ENCODE measurements around the gene KAZALD1. TPM values are rescaled to one million over a fixed set of nuclear protein-coding genes. Genes with fewer than 3 reads are reported as not detected.
A peak's percentile ranks its signal among the peaks of the same experiment; 100 is the strongest.

The KAZALD1 gene
- total RNA-seq, 1 donor from 2014 or later = 8.1 TPM

GRCh38 chr10:101076630-101077029, 14.8 kb downstream of the KAZALD1 start:
- Histone ChIP-seq H3K4me3 (ENCODE audit: insufficient read depth, low read depth, low read length) (no peak overlapping the region), H3K79me2 (ENCODE audit: insufficient read depth, low read length) (no peaks in the 10 kb centered on the region), H3K4me2 (ENCODE audit: low read length) (no peak overlapping the region), H2AFZ (ENCODE audit: low read depth, low read length) (no peak overlapping the region), H3K9ac (ENCODE audit: low read length) (no peak overlapping the region), H3K9me3 (ENCODE audit: insufficient read depth, low read depth, low read length) (no peaks in the 10 kb centered on the region), H3K36me3 (ENCODE audit: insufficient read depth, low read length) (no peaks in the 10 kb centered on the region), H4K20me1 (ENCODE audit: insufficient read depth, low read length) (no peaks in the 10 kb centered on the region), H3K27ac (ENCODE audit: low read depth, low read length) (no peak overlapping the region), H3K27me3 (ENCODE audit: insufficient read depth, low read length) (peaks cover 65% of the 10 kb centered on the region), H3K4me1 (ENCODE audit: insufficient read depth, low read length) (no peaks in the 10 kb centered on the region)
- DNase-seq (ENCODE audit: low read depth) (no peak), FAIRE-seq (no peak)
- no peak overlapping the region for H3K4me3 Mint-ChIP-seq (ENCODE audit: unreplicated experiment)
- no peak overlapping the region for H3K27ac Mint-ChIP-seq (ENCODE audit: unreplicated experiment)
- peaks cover 76% of the 10 kb centered on the region for H3K27me3 Mint-ChIP-seq (ENCODE audit: low read depth, unreplicated experiment)
- H3K4me1 Mint-ChIP-seq (ENCODE audit: low read depth, unreplicated experiment) = peaks cover 5% of the 10 kb centered on the region
- TF ChIP-seq EZH2 (IDR thresholded peaks at IDR 0.05; ENCODE audit: insufficient read depth, low read length) (no peak), CTCF (IDR thresholded peaks at IDR 0.05; ENCODE audit: insufficient read depth, low read depth, low read length) (no peak)
- H3K36me3 Mint-ChIP-seq (ENCODE audit: low read depth, unreplicated experiment) = no peaks in the 10 kb centered on the region
- H3K9me3 Mint-ChIP-seq (ENCODE audit: unreplicated experiment) = no peaks in the 10 kb centered on the region

GRCh38 chr10:101079874-101080273, 18.1 kb downstream of the KAZALD1 start:
- no peaks in the 10 kb centered on the region for H3K79me2 ChIP-seq (ENCODE audit: insufficient read depth, low read length)
- no peaks in the 10 kb centered on the region for H3K9me3 ChIP-seq (ENCODE audit: insufficient read depth, low read depth, low read length)
- H3K4me3 ChIP-seq (ENCODE audit: insufficient read depth, low read depth, low read length) = no peak overlapping the region
- H3K9ac ChIP-seq (ENCODE audit: low read length) = no peak overlapping the region
- H3K4me2 ChIP-seq (ENCODE audit: low read length) = no peak overlapping the region
- H4K20me1 ChIP-seq (ENCODE audit: insufficient read depth, low read length) = no peaks in the 10 kb centered on the region
- peaks cover 45% of the 10 kb centered on the region for H3K27me3 ChIP-seq (ENCODE audit: insufficient read depth, low read length)
- H3K4me1 Mint-ChIP-seq (ENCODE audit: low read depth, unreplicated experiment) = peaks cover 5% of the 10 kb centered on the region
- no peaks in the 10 kb centered on the region for H3K4me1 ChIP-seq (ENCODE audit: insufficient read depth, low read length)
- H2AFZ ChIP-seq (ENCODE audit: low read depth, low read length) = no peak overlapping the region
- H3K36me3 Mint-ChIP-seq (ENCODE audit: low read depth, unreplicated experiment) = no peaks in the 10 kb centered on the region
- no peak overlapping the region for H3K27ac ChIP-seq (ENCODE audit: low read depth, low read length)
- TF ChIP-seq CTCF (IDR thresholded peaks at IDR 0.05; ENCODE audit: insufficient read depth, low read depth, low read length) (no peak), EZH2 (IDR thresholded peaks at IDR 0.05; ENCODE audit: insufficient read depth, low read length) (no peak)
- H3K36me3 ChIP-seq (ENCODE audit: insufficient read depth, low read length) = no peaks in the 10 kb centered on the region
- H3K27ac Mint-ChIP-seq (ENCODE audit: unreplicated experiment) = no peak overlapping the region
- no peak for DNase-seq (ENCODE audit: low read depth)
- H3K27me3 Mint-ChIP-seq (ENCODE audit: low read depth, unreplicated experiment) = peaks cover 73% of the 10 kb centered on the region
- H3K9me3 Mint-ChIP-seq (ENCODE audit: unreplicated experiment) = no peaks in the 10 kb centered on the region
- no peak overlapping the region for H3K4me3 Mint-ChIP-seq (ENCODE audit: unreplicated experiment)
- no peak for FAIRE-seq

GRCh38 chr10:101080933-101081931, 19.4 kb downstream of the KAZALD1 start:
- H3K79me2 ChIP-seq (ENCODE audit: insufficient read depth, low read length) = no peaks in the 10 kb centered on the region
- H4K20me1 ChIP-seq (ENCODE audit: insufficient read depth, low read length) = no peaks in the 10 kb centered on the region
- no peaks in the 10 kb centered on the region for H3K9me3 Mint-ChIP-seq (ENCODE audit: unreplicated experiment)
- DNase-seq (ENCODE audit: low read depth) = no peak
- H3K4me3 Mint-ChIP-seq (ENCODE audit: unreplicated experiment) = no peak overlapping the region
- no peaks in the 10 kb centered on the region for H3K36me3 ChIP-seq (ENCODE audit: insufficient read depth, low read length)
- TF ChIP-seq EZH2 (IDR thresholded peaks at IDR 0.05; ENCODE audit: insufficient read depth, low read length) (no peak), CTCF (IDR thresholded peaks at IDR 0.05; ENCODE audit: insufficient read depth, low read depth, low read length) (no peak)
- H2AFZ ChIP-seq (ENCODE audit: low read depth, low read length) = no peak overlapping the region
- H3K9ac ChIP-seq (ENCODE audit: low read length) = no peak overlapping the region
- H3K4me3 ChIP-seq (ENCODE audit: insufficient read depth, low read depth, low read length) = no peak overlapping the region
- H3K27me3 Mint-ChIP-seq (ENCODE audit: low read depth, unreplicated experiment) = peaks cover 74% of the 10 kb centered on the region
- peaks cover 35% of the 10 kb centered on the region for H3K27me3 ChIP-seq (ENCODE audit: insufficient read depth, low read length)
- no peak overlapping the region for H3K4me2 ChIP-seq (ENCODE audit: low read length)
- peaks cover 5% of the 10 kb centered on the region for H3K4me1 Mint-ChIP-seq (ENCODE audit: low read depth, unreplicated experiment)
- H3K36me3 Mint-ChIP-seq (ENCODE audit: low read depth, unreplicated experiment) = no peaks in the 10 kb centered on the region
- no peaks in the 10 kb centered on the region for H3K9me3 ChIP-seq (ENCODE audit: insufficient read depth, low read depth, low read length)
- no peaks in the 10 kb centered on the region for H3K4me1 ChIP-seq (ENCODE audit: insufficient read depth, low read length)
- no peak overlapping the region for H3K27ac ChIP-seq (ENCODE audit: low read depth, low read length)
- no peak overlapping the region for H3K27ac Mint-ChIP-seq (ENCODE audit: unreplicated experiment)
- peak; percentile 13 for FAIRE-seq

All from astrocyte (in vitro differentiated cells and primary cell).